Measurements from ENCODE around the gene STX1B. TPM values are rescaled to one million over a fixed set of nuclear protein-coding genes. Genes with fewer than 3 reads are reported as not detected.

STX1B gene
- total RNA-seq, 2 experiments from 2014 or later = 0.47 to 2.1 TPM

- intact Hi-C loops (cut with micrococcal nuclease; ENCODE audit: unreplicated experiment) = no loop called here
- no peak for DNase-seq (ENCODE audit: low spot score)
- no peak overlapping the region for H3K4me3 ChIP-seq (ENCODE audit: low read depth, low read length, poor library complexity, severe bottlenecking)
- H3K36me3 ChIP-seq (ENCODE audit: insufficient read depth, low read length) = peaks cover 93% of the 10 kb centered on the region
- H4K20me1 ChIP-seq (ENCODE audit: insufficient read depth, low read length) = no peaks in the 10 kb centered on the region; the same call in 1 of the 2 replicates
- CTCF ChIA-PET (ENCODE audit: unreplicated experiment) = no interaction called here
- no peaks in the 10 kb centered on the region for H3K4me1 ChIP-seq (ENCODE audit: insufficient read depth, low read length, poor library complexity, severe bottlenecking)
- BruUV-seq (replicated peaks) = no TSS peak
- H3K9me2 ChIP-seq (ENCODE audit: insufficient read depth, low read length) = no peaks in the 10 kb centered on the region
- H2AFZ ChIP-seq (ENCODE audit: low read length) = no peak overlapping the region
- POLR2A ChIA-PET = no interaction called here
- TF ChIP-seq CTCF (conservative IDR thresholded peaks at IDR 0.05; ENCODE audit: low read length) = no peak
- TF ChIP-seq EZH2phosphoT487 (IDR thresholded peaks at IDR 0.05; ENCODE audit: borderline replicate concordance, low read depth, low read length) = no peak
- no peak overlapping the region for H3K4me2 ChIP-seq (ENCODE audit: low read length)
- no peak overlapping the region for H3K27ac ChIP-seq (ENCODE audit: low read depth, low read length, poor library complexity, severe bottlenecking)
- H3K79me2 ChIP-seq (ENCODE audit: insufficient read depth, low read depth, low read length) = no peaks in the 10 kb centered on the region
- H3K9me3 ChIP-seq (ENCODE audit: low read length) = no peaks in the 10 kb centered on the region
Measured at GRCh38 chr16:30966033-30966619, 44.3 kb downstream of the STX1B start.

- Histone ChIP-seq H3K9me2 (ENCODE audit: insufficient read depth, low read length) (no peaks in the 10 kb centered on the region), H3K4me2 (ENCODE audit: low read length) (no peak overlapping the region), H3K4me1 (ENCODE audit: insufficient read depth, low read length, poor library complexity, severe bottlenecking) (no peaks in the 10 kb centered on the region), H4K20me1 (ENCODE audit: insufficient read depth, low read length) (no peaks in the 10 kb centered on the region; the same call in 1 of the 2 replicates), H3K4me3 (ENCODE audit: low read depth, low read length, poor library complexity, severe bottlenecking) (no peak overlapping the region), H3K27ac (ENCODE audit: low read depth, low read length, poor library complexity, severe bottlenecking) (no peak overlapping the region), H3K79me2 (ENCODE audit: insufficient read depth, low read depth, low read length) (peaks cover 1% of the 10 kb centered on the region; the same call in 1 of the 2 replicates), H2AFZ (ENCODE audit: low read length) (no peak overlapping the region), H3K9me3 (ENCODE audit: low read length) (no peaks in the 10 kb centered on the region), H3K36me3 (ENCODE audit: insufficient read depth, low read length) (peaks cover 93% of the 10 kb centered on the region)
- DNase-seq (ENCODE audit: low spot score) = no peak
- ChIA-PET CTCF (ENCODE audit: unreplicated experiment) (no interaction called here), POLR2A (no interaction called here)
- TF ChIP-seq EZH2phosphoT487 (IDR thresholded peaks at IDR 0.05; ENCODE audit: borderline replicate concordance, low read depth, low read length) (no peak), CTCF (conservative IDR thresholded peaks at IDR 0.05; ENCODE audit: low read length) (no peak)
- intact Hi-C loops (cut with micrococcal nuclease; ENCODE audit: unreplicated experiment) = no loop called here
- BruUV-seq (replicated peaks) = no TSS peak
Measured at GRCh38 chr16:30965436-30965835, 45.0 kb downstream of the STX1B start.

DNA sequence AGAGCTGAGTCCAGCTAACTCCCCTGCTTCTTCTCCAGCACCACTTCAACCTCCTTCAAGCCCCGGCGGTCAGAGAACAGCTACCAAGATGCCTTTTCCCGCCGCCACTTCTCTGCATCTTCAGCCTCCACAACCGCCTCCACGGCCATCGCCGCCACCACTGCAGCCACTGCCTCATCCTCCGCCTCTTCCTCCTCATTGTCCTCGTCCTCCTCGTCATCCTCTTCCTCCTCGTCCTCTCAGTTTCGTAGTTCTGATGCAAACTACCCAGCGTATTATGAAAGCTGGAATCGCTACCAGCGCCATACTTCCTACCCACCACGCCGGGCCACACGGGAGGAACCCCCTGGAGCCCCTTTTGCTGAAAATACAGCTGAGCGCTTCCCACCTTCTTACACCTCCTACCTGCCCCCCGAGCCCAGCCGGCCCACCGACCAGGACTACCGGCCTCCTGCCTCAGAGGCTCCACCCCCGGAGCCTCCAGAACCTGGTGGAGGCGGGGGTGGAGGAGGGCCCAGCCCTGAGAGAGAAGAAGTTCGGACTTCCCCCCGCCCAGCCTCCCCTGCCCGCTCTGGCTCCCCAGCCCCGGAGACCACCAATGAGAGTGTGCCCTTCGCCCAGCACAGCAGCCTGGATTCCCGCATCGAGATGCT, 45.7 kb downstream of the STX1B start:
- CTCF ChIA-PET (ENCODE audit: unreplicated experiment) = no interaction called here
- no peaks in the 10 kb centered on the region for H3K4me1 ChIP-seq (ENCODE audit: insufficient read depth, low read length, poor library complexity, severe bottlenecking)
- H3K4me2 ChIP-seq (ENCODE audit: low read length) = no peak overlapping the region
- intact Hi-C loops (cut with micrococcal nuclease; ENCODE audit: unreplicated experiment) = no loop called here
- TF ChIP-seq EZH2phosphoT487 (IDR thresholded peaks at IDR 0.05; ENCODE audit: borderline replicate concordance, low read depth, low read length) (no peak), CTCF (conservative IDR thresholded peaks at IDR 0.05; ENCODE audit: low read length) (no peak)
- no peaks in the 10 kb centered on the region for H3K9me2 ChIP-seq (ENCODE audit: insufficient read depth, low read length)
- H4K20me1 ChIP-seq (ENCODE audit: insufficient read depth, low read length) = no peaks in the 10 kb centered on the region; the same call in none of the 2 replicates
- DNase-seq (ENCODE audit: low spot score) = no peak
- no peak overlapping the region for H3K4me3 ChIP-seq (ENCODE audit: low read depth, low read length, poor library complexity, severe bottlenecking)
- H3K79me2 ChIP-seq (ENCODE audit: insufficient read depth, low read depth, low read length) = peaks cover 9% of the 10 kb centered on the region; the same call in 1 of the 2 replicates
- BruUV-seq (replicated peaks) = no TSS peak
- no peaks in the 10 kb centered on the region for H3K9me3 ChIP-seq (ENCODE audit: low read length)
- H2AFZ ChIP-seq (ENCODE audit: low read length) = no peak overlapping the region
- H3K27ac ChIP-seq (ENCODE audit: low read depth, low read length, poor library complexity, severe bottlenecking) = no peak overlapping the region
- POLR2A ChIA-PET = no interaction called here
- peaks cover 96% of the 10 kb centered on the region for H3K36me3 ChIP-seq (ENCODE audit: insufficient read depth, low read length)
